Liver (tissue), 9 donors: ENCODE measurements around the gene POC1A. TPM values are rescaled to one million over a fixed set of nuclear protein-coding genes. Genes with fewer than 3 reads are reported as not detected.

Experiments used
- DNase-seq: peaks from one replicate; pipeline ENCODE4 v3.0.0-alpha.2; 2017; ENCODE audit warnings: low spot score
- H3K27ac ChIP-seq, 2 donors: one replicate each; pipeline ENCODE4 v1.7.0; 2013; ENCODE audit warnings: inconsistent platforms in 2 of 2, low read length in 2 of 2, control low read depth in 1 of 2, low read depth in 1 of 2, mild to moderate bottlenecking in 1 of 2
- H3K27me3 ChIP-seq, 4 donors: one replicate each; pipeline versions ENCODE4 v1.6.1 to v1.7.0; 2013; ENCODE audit warnings: low read length in 3 of 4, inconsistent platforms in 1 of 4, mild to moderate bottlenecking in 1 of 4, moderate library complexity in 1 of 4; ENCODE audit not compliant: control insufficient read depth in 4 of 4, insufficient read depth in 4 of 4
- H3K36me3 ChIP-seq, 4 donors: one replicate each; pipeline versions ENCODE4 v1.6.1 to v1.7.0; 2013; ENCODE audit warnings: low read length in 3 of 4, mild to moderate bottlenecking in 3 of 4, low read depth in 1 of 4, moderate library complexity in 1 of 4; ENCODE audit not compliant: control insufficient read depth in 4 of 4, insufficient read depth in 3 of 4
- H3K4me1 ChIP-seq, 4 donors: one replicate each; pipeline versions ENCODE4 v1.6.1 to v1.7.0; 2013; ENCODE audit warnings: low read length in 3 of 4, mild to moderate bottlenecking in 3 of 4, moderate library complexity in 1 of 4; ENCODE audit not compliant: control insufficient read depth in 4 of 4, insufficient read depth in 4 of 4
- H3K4me3 ChIP-seq, 3 donors: one replicate each; pipeline versions ENCODE4 v1.6.1 to v1.7.0; 2013; ENCODE audit warnings: low read length in 3 of 3, control low read depth in 1 of 3, low read depth in 1 of 3, mild to moderate bottlenecking in 1 of 3
- H3K9ac ChIP-seq, 2 donors: one replicate each; pipeline ENCODE4 v1.7.0; 2013; ENCODE audit warnings: low read length in 2 of 2, mild to moderate bottlenecking in 2 of 2, moderate library complexity in 2 of 2, control low read depth in 1 of 2, low read depth in 1 of 2
- H3K9me3 ChIP-seq, 4 donors: one replicate each; pipeline versions ENCODE4 v1.6.1 to v1.7.0; 2013; ENCODE audit warnings: low read length in 3 of 4; ENCODE audit not compliant: control insufficient read depth in 4 of 4
- CTCF ChIP-seq: fragments of 150-350 bp; IDR thresholded peaks from 2 replicates; pipeline ENCODE4 v1.5.1; 2017; ENCODE audit warnings: improper control_type of control experiment, low read depth, low read length; ENCODE audit not compliant: missing input control
- EGR1 ChIP-seq, 2 donors: IDR thresholded peaks; 2 replicates each; pipeline ENCODE4 v1.6.1; 2016 to 2018; ENCODE audit warnings: antibody characterized with exemption in 2 of 2, low read depth in 2 of 2
- FOXA1 ChIP-seq: IDR thresholded peaks from 2 replicates; pipeline ENCODE4 v1.6.1; 2016; ENCODE audit warnings: antibody characterized with exemption
- FOXA2 ChIP-seq: IDR thresholded peaks from 2 replicates; pipeline ENCODE4 v1.6.1; 2016; ENCODE audit warnings: antibody characterized with exemption
- GABPA ChIP-seq, 2 donors: IDR thresholded peaks in 1 of 2; conservative IDR thresholded peaks in 1 of 2; 2 replicates each; pipeline ENCODE4 v1.6.1; 2016; ENCODE audit warnings: antibody characterized with exemption in 2 of 2, mild to moderate bottlenecking in 1 of 2, moderate library complexity in 1 of 2
- HNF4A ChIP-seq, 2 donors: conservative IDR thresholded peaks; 2 replicates each; pipeline ENCODE4 v1.6.1; 2016; ENCODE audit warnings: antibody characterized with exemption in 2 of 2, mild to moderate bottlenecking in 2 of 2
- HNF4G ChIP-seq: IDR thresholded peaks from 2 replicates; pipeline ENCODE4 v1.6.1; 2016; ENCODE audit warnings: antibody characterized with exemption
- NR2F2 ChIP-seq: IDR thresholded peaks from 2 replicates; pipeline ENCODE4 v1.6.1; 2016; ENCODE audit warnings: antibody characterized with exemption
- RAD21 ChIP-seq, 2 donors: IDR thresholded peaks; 2 replicates each; pipeline ENCODE4 v1.6.1; 2016; ENCODE audit warnings: antibody characterized with exemption in 2 of 2, mild to moderate bottlenecking in 2 of 2
- REST ChIP-seq: IDR thresholded peaks from 2 replicates; pipeline ENCODE4 v1.6.1; 2016; ENCODE audit warnings: antibody characterized with exemption, mild to moderate bottlenecking
- RXRA ChIP-seq, 2 donors: IDR thresholded peaks; 2 replicates each; pipeline ENCODE4 v1.6.1; 2017 to 2018; ENCODE audit warnings: antibody characterized with exemption in 2 of 2, mild to moderate bottlenecking in 1 of 2
- SP1 ChIP-seq: IDR thresholded peaks from 2 replicates; pipeline ENCODE4 v1.6.1; 2018; ENCODE audit warnings: antibody characterized with exemption, mild to moderate bottlenecking
- TAF1 ChIP-seq: conservative IDR thresholded peaks from 2 replicates; pipeline ENCODE4 v1.6.1; 2016; ENCODE audit warnings: antibody characterized with exemption, mild to moderate bottlenecking
- YY1 ChIP-seq: IDR thresholded peaks from 2 replicates; pipeline ENCODE4 v1.6.1; 2016; ENCODE audit warnings: antibody characterized with exemption, mild to moderate bottlenecking
- ZBTB33 ChIP-seq: IDR thresholded peaks from 2 replicates; pipeline ENCODE4 v1.6.1; 2016; ENCODE audit warnings: antibody characterized with exemption
- WGBS: extraction: QIAGEN DNeasy Blood & Tissue Kit; methylation state at CpG from one replicate; pipeline ENCODE4 v1.1.7; 2013; 5-methylcytosine and 5-hydroxymethylcytosine counted together
- polyA plus RNA-seq, 2 donors: library from polyadenylated mRNA; stranded (reverse) in 1 of 2; unstranded in 1 of 2; fragments of 200-250 nt in 1 of 2; fragments of >200 nt in 1 of 2; fragmentation: Nextera tagmentation in 1 of 2; extraction: Ambion mirVana in 1 of 2; gene quantifications; one replicate each; pipeline versions ENCODE4 v1.2.1 to v1.2.3, GENCODE V29; 2013 to 2015
- total RNA-seq, 2 donors: library from RNA; depleted of rRNA; stranded (reverse); fragments of >200 nt; gene quantifications; one replicate each; pipeline ENCODE4 v1.2.3, GENCODE V29; 2014
- TF ChIP-seq, protein P1 (sequence below): IDR thresholded peaks from 2 replicates; pipeline ENCODE4 v1.6.1; 2016; ENCODE audit warnings: antibody characterized with exemption
- TF ChIP-seq, protein P2 (sequence below): IDR thresholded peaks from 2 replicates; pipeline ENCODE4 v1.6.1; 2016; ENCODE audit warnings: antibody characterized with exemption
- donor health status: healthy.
- donor health status: healthy.
- donor health status: healthy.
- donor health status: healthy.
- donor health status: healthy.

The POC1A gene
- total and polyA plus RNA-seq, 4 donors = 1.4 to 12.7 (median 4.8) TPM

GRCh38 chr3:52194485-52195290 lies 40.5 kb upstream of the POC1A start:
- Histone ChIP-seq H3K4me3 (no peak overlapping the region), H3K27ac (no peak overlapping the region), H3K36me3 (peaks cover 0 to 5% (median 0%) of the 10 kb centered on the region in 4 donors), H3K4me1 (peaks cover 8 to 32% (median 18%) of the 10 kb centered on the region in 4 donors), H3K9me3 (no peaks in the 10 kb centered on the region), H3K9ac (no peak overlapping the region), H3K27me3 (no peaks in the 10 kb centered on the region)
- 87% methylated on average over 14 of the region's 14 CpGs for whole genome bisulfite sequencing
- TF ChIP-seq TAF1 = no peak
- no peak for TF ChIP-seq RXRA (IDR thresholded peaks at IDR 0.05)
- no peak for TF ChIP-seq GABPA (IDR thresholded peaks at IDR 0.05 in 1 of 2, conservative IDR thresholded peaks at IDR 0.05 in 1 of 2)
- no peak for TF ChIP-seq ZBTB33
- TF ChIP-seq, protein P1, sequence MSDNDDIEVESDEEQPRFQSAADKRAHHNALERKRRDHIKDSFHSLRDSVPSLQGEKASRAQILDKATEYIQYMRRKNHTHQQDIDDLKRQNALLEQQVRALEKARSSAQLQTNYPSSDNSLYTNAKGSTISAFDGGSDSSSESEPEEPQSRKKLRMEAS = no peak
- no peak for TF ChIP-seq FOXA2
- TF ChIP-seq NR2F2 = no peak
- TF ChIP-seq SP1 = no peak
- no peak for TF ChIP-seq FOXA1
- no peak for TF ChIP-seq HNF4G
- TF ChIP-seq, protein P2, sequence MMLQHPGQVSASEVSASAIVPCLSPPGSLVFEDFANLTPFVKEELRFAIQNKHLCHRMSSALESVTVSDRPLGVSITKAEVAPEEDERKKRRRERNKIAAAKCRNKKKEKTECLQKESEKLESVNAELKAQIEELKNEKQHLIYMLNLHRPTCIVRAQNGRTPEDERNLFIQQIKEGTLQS = no peak
- no peak for TF ChIP-seq CTCF
- TF ChIP-seq HNF4A (conservative IDR thresholded peaks at IDR 0.05) = no peak
- no peak for TF ChIP-seq RAD21 (IDR thresholded peaks at IDR 0.05)
- no peak for TF ChIP-seq EGR1 (IDR thresholded peaks at IDR 0.05; ENCODE audit: low read depth in 2 of 2)
- DNase-seq = no peak

- no peak overlapping the region for H3K9ac ChIP-seq
- no peak for DNase-seq
- peaks cover 10 to 32% (median 22%) of the 10 kb centered on the region in 4 donors for H3K4me1 ChIP-seq
- no peaks in the 10 kb centered on the region for H3K27me3 ChIP-seq
- H3K4me3 ChIP-seq = no peak overlapping the region
- 52% methylated on average over 18 of the region's 18 CpGs for WGBS
- H3K36me3 ChIP-seq = no peaks in the 10 kb centered on the region
- no peaks in the 10 kb centered on the region for H3K9me3 ChIP-seq
- H3K27ac ChIP-seq = peak overlapping the region; percentile 29 to 48
- peak; percentile 42 for TF ChIP-seq REST
- TF ChIP-seq HNF4A (conservative IDR thresholded peaks at IDR 0.05) = peak; percentile 73 to 84
- TF ChIP-seq, protein P1 = peak; percentile 46
- TF ChIP-seq FOXA1 = no peak
- TF ChIP-seq NR2F2 = no peak
- peak; percentile 30 for TF ChIP-seq FOXA2
- no peak for TF ChIP-seq TAF1
- TF ChIP-seq RXRA (IDR thresholded peaks at IDR 0.05) = peak; percentile 77 to 93
- no peak for TF ChIP-seq GABPA (IDR thresholded peaks at IDR 0.05 in 1 of 2, conservative IDR thresholded peaks at IDR 0.05 in 1 of 2)
- no peak for TF ChIP-seq CTCF
- TF ChIP-seq RAD21 (IDR thresholded peaks at IDR 0.05) = peak in 1 of 2 donors; percentile 32
- peak; percentile 61 for TF ChIP-seq YY1
- TF ChIP-seq EGR1 (IDR thresholded peaks at IDR 0.05; ENCODE audit: low read depth in 2 of 2) = no peak
- TF ChIP-seq, protein P2 = peak; percentile 83
- peak; percentile 73 for TF ChIP-seq SP1
Observed at GRCh38 chr3:52193065-52193464, 38.8 kb upstream of the POC1A start.
